Psoas muscle (tissue), 8 donors: ENCODE measurements around the gene TBC1D22A. TPM values are rescaled to one million over a fixed set of nuclear protein-coding genes. Genes with fewer than 3 reads are reported as not detected.

Experiments
- ATAC-seq, 4 donors: fragments of 200-7000 bp; cut with Tn5 transposase; one replicate each; pipeline ENCODE4 v1.9.1; 2020; ENCODE audit warnings: moderate library complexity in 3 of 4, mild to moderate bottlenecking in 2 of 4
- DNase-seq, 2 donors: peaks; one replicate each; pipeline ENCODE4 v3.0.0-alpha.2; 2020
- H3K27ac ChIP-seq: fragments of 200-600 bp; one replicate; pipeline ENCODE4 v1.8.0; 2022
- H3K27me3 ChIP-seq, 3 donors: fragments of 200-600 bp in 1 of 3; one replicate each; pipeline versions ENCODE4 v1.6.1 to v1.8.0; 2013 to 2022; ENCODE audit warnings: low read length in 2 of 3, mild to moderate bottlenecking in 2 of 3, moderate library complexity in 1 of 3; ENCODE audit not compliant: insufficient read depth in 3 of 3
- H3K36me3 ChIP-seq, 2 donors: fragments of 200-600 bp in 1 of 2; one replicate each; pipeline versions ENCODE4 v1.6.1 to v1.8.0; 2013 to 2022; ENCODE audit warnings: low read depth in 1 of 2, mild to moderate bottlenecking in 1 of 2, moderate library complexity in 1 of 2; ENCODE audit not compliant: insufficient read depth in 1 of 2
- H3K4me1 ChIP-seq: fragments of 200-600 bp; one replicate; pipeline ENCODE4 v1.8.0; 2022
- H3K4me3 ChIP-seq: fragments of 200-600 bp; one replicate; pipeline ENCODE4 v1.8.0; 2022; ENCODE audit warnings: mild to moderate bottlenecking
- H3K9me3 ChIP-seq: fragments of 200-600 bp; one replicate; pipeline ENCODE4 v1.8.0; 2022
- CTCF ChIP-seq: fragments of 200-600 bp; IDR thresholded peaks from one replicate; pipeline ENCODE4 v1.8.0; 2022; ENCODE audit warnings: antibody characterized with exemption
- WGBS, 3 donors: extraction: QIAGEN DNeasy Blood & Tissue Kit; methylation state at CpG; one replicate each; pipeline versions ENCODE4 v1.1.6 to v1.1.7; 2013; 5-methylcytosine and 5-hydroxymethylcytosine counted together
- intact Hi-C, 2 donors: fragments of 100-400 bp; cut with DNase I; formaldehyde crosslinking; loops; one replicate each; pipeline versions ENCODE4 v1.11.0 to v1.14.2; 2022
- polyA plus RNA-seq, 3 donors: library from polyadenylated mRNA; stranded (reverse); fragments of 200-250 nt; gene quantifications; one replicate each; pipeline ENCODE4 v1.2.3, GENCODE V29; 2013
- total RNA-seq, 4 donors: library from RNA; stranded (reverse); fragmentation: NEBNext Ultra II Directional in 2 of 4; extraction: Animal tissue kit (Norgen Biotek cat#: 25700) in 2 of 4; gene quantifications; one replicate each; pipeline versions ENCODE4 v1.2.1 to v1.2.4, GENCODE V29; 2021 to 2023
- donor health status: healthy with polysubstance abuse.
- donor health status: DM: no; HTN: no; CAD: no; lungs with moderate emphysema.
- donor health status: Bipolar disorder and iron deficiency.
- donor health status: healthy.
- donor health status: DM: yes; HTN: yes; CAD: no.
- donor health status: DM: no; HTN: no; CAD: no.
- donor health status: DM: no; HTN: no; CAD: no.
- donor health status: DM: yes; HTN: yes; CAD: no.

Gene TBC1D22A
- total and polyA plus RNA-seq, 7 donors: 11.7 to 25.0 (median 18.9) TPM

GRCh38 chr22:47102081-47102480 is 339.6 kb downstream of the TBC1D22A start:
- 92 to 93% (median 92%) methylated on average over 12 of the region's 12 CpGs for WGBS, 3 donors
- Histone ChIP-seq H3K36me3 (no peaks in the 10 kb centered on the region), H3K4me1 (no peaks in the 10 kb centered on the region), H3K9me3 (no peaks in the 10 kb centered on the region), H3K27me3 (no peaks in the 10 kb centered on the region), H3K27ac (no peak overlapping the region), H3K4me3 (no peak overlapping the region)
- no peak for TF ChIP-seq CTCF
- intact Hi-C loops: no loop called here
- ATAC-seq (no peak), DNase-seq (no peak)

- Histone ChIP-seq H3K4me1 (no peaks in the 10 kb centered on the region), H3K36me3 (no peaks in the 10 kb centered on the region), H3K27ac (no peak overlapping the region), H3K4me3 (no peak overlapping the region), H3K9me3 (no peaks in the 10 kb centered on the region), H3K27me3 (no peaks in the 10 kb centered on the region)
- no peak for DNase-seq
- ATAC-seq: no peak
- intact Hi-C loops: no loop called here
- WGBS, 3 donors: 71 to 82% (median 78%) methylated on average over 2 of the region's 2 CpGs
- no peak for TF ChIP-seq CTCF
Observed at GRCh38 chr22:47102648-47103047, 340.2 kb downstream of the TBC1D22A start.

- no peak for TF ChIP-seq CTCF
- Histone ChIP-seq H3K27me3 (no peaks in the 10 kb centered on the region), H3K4me1 (no peaks in the 10 kb centered on the region), H3K4me3 (no peak overlapping the region), H3K27ac (no peak overlapping the region), H3K36me3 (no peaks in the 10 kb centered on the region), H3K9me3 (no peaks in the 10 kb centered on the region)
- DNase-seq (no peak), ATAC-seq (no peak)
- WGBS, 3 donors: 91 to 97% (median 93%) methylated on average over 4 of the region's 4 CpGs
- intact Hi-C loops: no loop called here
Observed at GRCh38 chr22:47105085-47105484, 342.6 kb downstream of the TBC1D22A start.

- no peak for TF ChIP-seq CTCF
- peaks cover 0 to 8% of the 10 kb centered on the region in 2 donors for H3K36me3 ChIP-seq
- intact Hi-C loops: no loop called here
- no peaks in the 10 kb centered on the region for H3K9me3 ChIP-seq
- DNase-seq: no peak
- no peak overlapping the region for H3K4me3 ChIP-seq
- no peaks in the 10 kb centered on the region for H3K4me1 ChIP-seq
- no peak for ATAC-seq
- H3K27ac ChIP-seq: no peak overlapping the region
- no peaks in the 10 kb centered on the region for H3K27me3 ChIP-seq
- 95 to 97% (median 97%) methylated on average over 5 of the region's 5 CpGs for WGBS, 3 donors
Observed at GRCh38 chr22:47106806-47107205, 344.4 kb downstream of the TBC1D22A start.

GRCh38 chr22:47107431-47107830 is 345.0 kb downstream of the TBC1D22A start:
- intact Hi-C loops: no loop called here
- Histone ChIP-seq H3K36me3 (peaks cover 0 to 12% of the 10 kb centered on the region in 2 donors), H3K27me3 (no peaks in the 10 kb centered on the region), H3K9me3 (no peaks in the 10 kb centered on the region), H3K27ac (no peak overlapping the region), H3K4me3 (no peak overlapping the region), H3K4me1 (no peaks in the 10 kb centered on the region)
- DNase-seq (no peak), ATAC-seq (no peak)
- TF ChIP-seq CTCF: no peak
- WGBS, 3 donors: 89 to 96% (median 90%) methylated on average over 2 of the region's 2 CpGs
